ENCODE measurements around the gene SPATA18.

DNA sequence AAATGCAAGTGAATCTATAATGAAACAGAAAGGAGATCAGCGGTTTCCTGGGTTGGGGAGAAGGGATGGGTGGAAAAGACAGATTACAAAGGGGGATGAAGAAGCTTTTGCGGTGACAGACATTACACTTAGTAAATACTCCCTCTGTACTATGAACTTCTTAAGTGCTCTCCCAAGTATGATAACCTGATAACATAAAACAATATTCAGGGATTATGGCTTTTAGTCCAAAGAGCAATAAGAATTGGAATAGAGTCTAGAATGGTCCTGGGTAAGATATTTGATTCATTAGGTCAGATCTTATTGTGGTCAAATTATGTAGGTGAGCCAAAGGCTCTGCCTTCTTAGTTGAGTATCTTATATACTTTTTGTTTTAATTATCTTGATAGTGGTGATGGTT lies 40.1 kb upstream of the SPATA18 start:
- TF ChIP-seq CTCF (IDR thresholded peaks at IDR 0.05) (no peak), EZH2 (IDR thresholded peaks at IDR 0.05; ENCODE audit: borderline replicate concordance, insufficient read depth, low read depth, low read length, poor library complexity, severe bottlenecking) (no peak)
